Uterus (tissue), 2 donors: ENCODE data around the gene JPH2.

ENCODE experiments used
- POLR2A ChIP-seq, 2 donors: fragments of 450-650 bp; IDR thresholded peaks; one replicate each; pipeline ENCODE4 v1.6.1; 2016; ENCODE audit warnings: antibody characterized with exemption in 2 of 2, mild to moderate bottlenecking in 1 of 2, moderate library complexity in 1 of 2
- TF ChIP-seq, protein P1 (sequence below), 4 experiments: fragments of 200-600 bp in 2 of 4; fragments of 450-650 bp in 2 of 4; sonication (generic) in 2 of 4; IDR thresholded peaks; one replicate each; pipeline ENCODE4 v1.5.1; 2016 to 2019; ENCODE audit warnings: antibody characterized with exemption in 4 of 4, mild to moderate bottlenecking in 2 of 4, moderate library complexity in 1 of 4

DNA sequence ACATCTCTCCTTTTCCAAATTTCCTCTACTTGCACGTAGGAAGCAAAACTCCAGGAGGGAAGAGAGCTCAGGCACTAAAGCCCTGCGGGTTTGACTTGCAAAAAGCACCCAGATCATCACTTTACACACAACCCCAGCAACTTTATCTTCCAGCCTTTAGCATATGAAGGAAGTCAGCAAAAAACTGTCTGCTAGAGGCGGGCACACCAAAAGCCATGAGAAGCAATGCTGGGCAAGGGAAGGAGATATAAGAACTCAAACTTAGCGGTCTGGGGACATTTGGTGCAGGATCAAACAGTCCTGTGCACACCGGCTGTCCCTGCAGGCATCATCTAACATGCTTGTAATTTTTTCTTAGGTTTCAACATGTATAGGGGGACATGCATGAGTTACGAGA, 113.3 kb downstream of the JPH2 start:
- no peak for TF ChIP-seq POLR2A (IDR thresholded peaks at IDR 0.05)
- TF ChIP-seq, protein P1, sequence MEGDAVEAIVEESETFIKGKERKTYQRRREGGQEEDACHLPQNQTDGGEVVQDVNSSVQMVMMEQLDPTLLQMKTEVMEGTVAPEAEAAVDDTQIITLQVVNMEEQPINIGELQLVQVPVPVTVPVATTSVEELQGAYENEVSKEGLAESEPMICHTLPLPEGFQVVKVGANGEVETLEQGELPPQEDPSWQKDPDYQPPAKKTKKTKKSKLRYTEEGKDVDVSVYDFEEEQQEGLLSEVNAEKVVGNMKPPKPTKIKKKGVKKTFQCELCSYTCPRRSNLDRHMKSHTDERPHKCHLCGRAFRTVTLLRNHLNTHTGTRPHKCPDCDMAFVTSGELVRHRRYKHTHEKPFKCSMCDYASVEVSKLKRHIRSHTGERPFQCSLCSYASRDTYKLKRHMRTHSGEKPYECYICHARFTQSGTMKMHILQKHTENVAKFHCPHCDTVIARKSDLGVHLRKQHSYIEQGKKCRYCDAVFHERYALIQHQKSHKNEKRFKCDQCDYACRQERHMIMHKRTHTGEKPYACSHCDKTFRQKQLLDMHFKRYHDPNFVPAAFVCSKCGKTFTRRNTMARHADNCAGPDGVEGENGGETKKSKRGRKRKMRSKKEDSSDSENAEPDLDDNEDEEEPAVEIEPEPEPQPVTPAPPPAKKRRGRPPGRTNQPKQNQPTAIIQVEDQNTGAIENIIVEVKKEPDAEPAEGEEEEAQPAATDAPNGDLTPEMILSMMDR (IDR thresholded peaks at IDR 0.05): no peak
